ENCODE results near the gene SVIL. TPM values are rescaled to one million over a fixed set of nuclear protein-coding genes. Genes with fewer than 3 reads are reported as not detected.

Gene SVIL
- total and polyA plus RNA-seq, 2 of the 13 experiments (the other 11 are each of a cell fraction or from before 2014, with no cell fraction given): 3.9 to 12.1 TPM

DNA sequence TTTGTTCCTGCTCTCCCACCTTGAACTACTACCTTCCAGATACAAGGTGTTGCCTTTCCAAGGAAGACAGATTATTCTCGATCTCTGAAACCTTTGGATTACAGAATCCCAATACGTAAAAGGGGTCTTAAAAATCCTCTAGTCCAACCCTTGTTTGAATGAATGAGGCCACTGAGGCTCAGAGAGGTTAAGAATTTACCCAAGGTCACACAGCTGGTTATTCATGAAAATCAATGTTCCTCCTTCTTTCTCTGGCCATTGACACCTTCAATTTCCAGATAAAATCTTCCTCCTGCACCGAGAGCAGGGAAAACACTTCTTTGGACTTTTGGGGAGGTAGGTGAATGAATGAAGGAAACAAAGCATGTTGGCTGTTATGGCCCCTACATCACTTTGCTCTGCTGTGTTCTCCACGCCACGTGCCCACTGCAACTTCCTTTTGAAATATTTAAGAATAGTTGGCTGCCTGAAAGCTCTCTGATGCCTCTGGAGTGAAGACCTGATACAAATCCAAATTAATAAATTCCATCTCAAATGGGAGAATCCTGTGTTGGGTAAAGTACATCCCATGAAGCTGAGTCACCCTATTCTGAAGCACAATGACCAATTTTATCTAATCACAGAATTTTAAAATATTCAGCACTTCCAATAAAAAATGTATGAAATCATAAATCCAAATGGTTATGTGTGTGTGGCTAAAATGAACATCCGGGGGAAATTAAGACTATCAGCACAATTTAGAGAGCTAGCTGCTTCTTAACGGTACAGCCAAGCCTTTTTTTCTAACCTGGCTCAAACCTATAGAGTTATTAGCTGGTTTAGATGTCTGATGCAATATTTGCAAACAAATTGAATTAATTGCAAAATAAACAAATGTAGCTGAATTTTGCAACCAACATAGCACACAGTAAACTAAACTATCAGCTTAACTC is 7.3 kb downstream of the SVIL start (continued):
- TF ChIP-seq TCF7L2 (IDR thresholded peaks at IDR 0.05; ENCODE audit: low read depth, low read length): no peak
- peak; percentile 35; the same call in 1 of the 2 replicates for TF ChIP-seq ISL2 (CRISPR knock-in tag; IDR thresholded peaks at IDR 0.05)
- no peak for TF ChIP-seq GATAD1 (CRISPR knock-in tag; IDR thresholded peaks at IDR 0.05)
- TF ChIP-seq ZNF335 (CRISPR knock-in tag; IDR thresholded peaks at IDR 0.05): no peak
- no peak for TF ChIP-seq ZNF776 (CRISPR knock-in tag; IDR thresholded peaks at IDR 0.05)
- TF ChIP-seq ZNF747 (CRISPR knock-in tag; IDR thresholded peaks at IDR 0.05; ENCODE audit: borderline replicate concordance): no peak
- TF ChIP-seq KDM4B (CRISPR knock-in tag; IDR thresholded peaks at IDR 0.05): no peak
- no peak for TF ChIP-seq SMARCC2 (IDR thresholded peaks at IDR 0.05)
- no peak for TF ChIP-seq ZNF24 (IDR thresholded peaks at IDR 0.05)
- TF ChIP-seq, protein P1, sequence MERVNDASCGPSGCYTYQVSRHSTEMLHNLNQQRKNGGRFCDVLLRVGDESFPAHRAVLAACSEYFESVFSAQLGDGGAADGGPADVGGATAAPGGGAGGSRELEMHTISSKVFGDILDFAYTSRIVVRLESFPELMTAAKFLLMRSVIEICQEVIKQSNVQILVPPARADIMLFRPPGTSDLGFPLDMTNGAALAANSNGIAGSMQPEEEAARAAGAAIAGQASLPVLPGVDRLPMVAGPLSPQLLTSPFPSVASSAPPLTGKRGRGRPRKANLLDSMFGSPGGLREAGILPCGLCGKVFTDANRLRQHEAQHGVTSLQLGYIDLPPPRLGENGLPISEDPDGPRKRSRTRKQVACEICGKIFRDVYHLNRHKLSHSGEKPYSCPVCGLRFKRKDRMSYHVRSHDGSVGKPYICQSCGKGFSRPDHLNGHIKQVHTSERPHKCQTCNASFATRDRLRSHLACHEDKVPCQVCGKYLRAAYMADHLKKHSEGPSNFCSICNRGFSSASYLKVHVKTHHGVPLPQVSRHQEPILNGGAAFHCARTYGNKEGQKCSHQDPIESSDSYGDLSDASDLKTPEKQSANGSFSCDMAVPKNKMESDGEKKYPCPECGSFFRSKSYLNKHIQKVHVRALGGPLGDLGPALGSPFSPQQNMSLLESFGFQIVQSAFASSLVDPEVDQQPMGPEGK (CRISPR knock-in tag; IDR thresholded peaks at IDR 0.05): no peak
- TF ChIP-seq, protein P2, sequence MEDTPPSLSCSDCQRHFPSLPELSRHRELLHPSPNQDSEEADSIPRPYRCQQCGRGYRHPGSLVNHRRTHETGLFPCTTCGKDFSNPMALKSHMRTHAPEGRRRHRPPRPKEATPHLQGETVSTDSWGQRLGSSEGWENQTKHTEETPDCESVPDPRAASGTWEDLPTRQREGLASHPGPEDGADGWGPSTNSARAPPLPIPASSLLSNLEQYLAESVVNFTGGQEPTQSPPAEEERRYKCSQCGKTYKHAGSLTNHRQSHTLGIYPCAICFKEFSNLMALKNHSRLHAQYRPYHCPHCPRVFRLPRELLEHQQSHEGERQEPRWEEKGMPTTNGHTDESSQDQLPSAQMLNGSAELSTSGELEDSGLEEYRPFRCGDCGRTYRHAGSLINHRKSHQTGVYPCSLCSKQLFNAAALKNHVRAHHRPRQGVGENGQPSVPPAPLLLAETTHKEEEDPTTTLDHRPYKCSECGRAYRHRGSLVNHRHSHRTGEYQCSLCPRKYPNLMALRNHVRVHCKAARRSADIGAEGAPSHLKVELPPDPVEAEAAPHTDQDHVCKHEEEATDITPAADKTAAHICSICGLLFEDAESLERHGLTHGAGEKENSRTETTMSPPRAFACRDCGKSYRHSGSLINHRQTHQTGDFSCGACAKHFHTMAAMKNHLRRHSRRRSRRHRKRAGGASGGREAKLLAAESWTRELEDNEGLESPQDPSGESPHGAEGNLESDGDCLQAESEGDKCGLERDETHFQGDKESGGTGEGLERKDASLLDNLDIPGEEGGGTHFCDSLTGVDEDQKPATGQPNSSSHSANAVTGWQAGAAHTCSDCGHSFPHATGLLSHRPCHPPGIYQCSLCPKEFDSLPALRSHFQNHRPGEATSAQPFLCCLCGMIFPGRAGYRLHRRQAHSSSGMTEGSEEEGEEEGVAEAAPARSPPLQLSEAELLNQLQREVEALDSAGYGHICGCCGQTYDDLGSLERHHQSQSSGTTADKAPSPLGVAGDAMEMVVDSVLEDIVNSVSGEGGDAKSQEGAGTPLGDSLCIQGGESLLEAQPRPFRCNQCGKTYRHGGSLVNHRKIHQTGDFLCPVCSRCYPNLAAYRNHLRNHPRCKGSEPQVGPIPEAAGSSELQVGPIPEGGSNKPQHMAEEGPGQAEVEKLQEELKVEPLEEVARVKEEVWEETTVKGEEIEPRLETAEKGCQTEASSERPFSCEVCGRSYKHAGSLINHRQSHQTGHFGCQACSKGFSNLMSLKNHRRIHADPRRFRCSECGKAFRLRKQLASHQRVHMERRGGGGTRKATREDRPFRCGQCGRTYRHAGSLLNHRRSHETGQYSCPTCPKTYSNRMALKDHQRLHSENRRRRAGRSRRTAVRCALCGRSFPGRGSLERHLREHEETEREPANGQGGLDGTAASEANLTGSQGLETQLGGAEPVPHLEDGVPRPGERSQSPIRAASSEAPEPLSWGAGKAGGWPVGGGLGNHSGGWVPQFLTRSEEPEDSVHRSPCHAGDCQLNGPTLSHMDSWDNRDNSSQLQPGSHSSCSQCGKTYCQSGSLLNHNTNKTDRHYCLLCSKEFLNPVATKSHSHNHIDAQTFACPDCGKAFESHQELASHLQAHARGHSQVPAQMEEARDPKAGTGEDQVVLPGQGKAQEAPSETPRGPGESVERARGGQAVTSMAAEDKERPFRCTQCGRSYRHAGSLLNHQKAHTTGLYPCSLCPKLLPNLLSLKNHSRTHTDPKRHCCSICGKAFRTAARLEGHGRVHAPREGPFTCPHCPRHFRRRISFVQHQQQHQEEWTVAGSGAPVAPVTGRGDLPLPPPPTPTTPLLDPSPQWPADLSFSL (CRISPR knock-in tag; IDR thresholded peaks at IDR 0.05): no peak
